C4-2B (cell line): ENCODE data around the gene ARFGAP1.

ENCODE experiments used
- ZFX ChIP-seq: fragments of 450-650 bp; IDR thresholded peaks from 2 replicates; pipeline ENCODE4 v1.6.1; 2017
- TF ChIP-seq, protein P1 (sequence below): fragments of 450-650 bp; conservative IDR thresholded peaks from 2 replicates; pipeline ENCODE4 v1.5.1; 2017; ENCODE audit warnings: mild to moderate bottlenecking

- TF ChIP-seq, protein P1, sequence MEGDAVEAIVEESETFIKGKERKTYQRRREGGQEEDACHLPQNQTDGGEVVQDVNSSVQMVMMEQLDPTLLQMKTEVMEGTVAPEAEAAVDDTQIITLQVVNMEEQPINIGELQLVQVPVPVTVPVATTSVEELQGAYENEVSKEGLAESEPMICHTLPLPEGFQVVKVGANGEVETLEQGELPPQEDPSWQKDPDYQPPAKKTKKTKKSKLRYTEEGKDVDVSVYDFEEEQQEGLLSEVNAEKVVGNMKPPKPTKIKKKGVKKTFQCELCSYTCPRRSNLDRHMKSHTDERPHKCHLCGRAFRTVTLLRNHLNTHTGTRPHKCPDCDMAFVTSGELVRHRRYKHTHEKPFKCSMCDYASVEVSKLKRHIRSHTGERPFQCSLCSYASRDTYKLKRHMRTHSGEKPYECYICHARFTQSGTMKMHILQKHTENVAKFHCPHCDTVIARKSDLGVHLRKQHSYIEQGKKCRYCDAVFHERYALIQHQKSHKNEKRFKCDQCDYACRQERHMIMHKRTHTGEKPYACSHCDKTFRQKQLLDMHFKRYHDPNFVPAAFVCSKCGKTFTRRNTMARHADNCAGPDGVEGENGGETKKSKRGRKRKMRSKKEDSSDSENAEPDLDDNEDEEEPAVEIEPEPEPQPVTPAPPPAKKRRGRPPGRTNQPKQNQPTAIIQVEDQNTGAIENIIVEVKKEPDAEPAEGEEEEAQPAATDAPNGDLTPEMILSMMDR, result no peak
- TF ChIP-seq ZFX, result no peak
Measured at GRCh38 chr20:63325021-63325471, 52.4 kb downstream of the ARFGAP1 start.
